Caco-2 (cell line): Measurements from ENCODE around the gene GNG7. TPM values are rescaled to one million over a fixed set of nuclear protein-coding genes. Genes with fewer than 3 reads are reported as not detected.

ENCODE experiments used
- BruUV-seq: library from RNA; stranded (reverse); fragments of 400-500 nt; replicated peaks from 2 replicates; lab custom pipeline; 2021; lab: Mats Ljungman, UMichigan
- CTCF ChIA-PET: fragments of 300-600 bp; sonication (Branson Sonifier 250); formaldehyde crosslinking; loops from one replicate; lab custom pipeline; 2022; ENCODE audit warnings: antibody characterized with exemption; lab: Charles Lee
- POLR2A ChIA-PET: fragments of 300-600 bp; sonication (Branson Sonifier 250); formaldehyde crosslinking; loops from one replicate; lab custom pipeline; 2022; ENCODE audit warnings: antibody characterized with exemption; lab: Charles Lee
- DNase-seq, 2 experiments: peaks; one replicate each; pipeline versions ENCODE4 v3.0.0 to v3.0.0-alpha.2; 2020 to 2022
- H3K27me3 ChIP-seq: replicated peaks from 2 replicates; pipeline ENCODE4 v1.6.0; 2011; ENCODE audit warnings: low read length; ENCODE audit not compliant: control insufficient read depth, insufficient read depth
- H3K36me3 ChIP-seq: 2 replicates; pipeline ENCODE4 v1.5.1; 2011; ENCODE audit warnings: low read length; ENCODE audit not compliant: control insufficient read depth, insufficient read depth
- H3K4me1 ChIP-seq: fragments of 250-450 bp; sonication (Bioruptor Pico); 2 replicates; pipeline ENCODE4 v1.5.1; 2020; ENCODE audit warnings: mild to moderate bottlenecking
- H3K4me3 ChIP-seq: 2 replicates; pipeline ENCODE4 v1.5.1; 2011; ENCODE audit warnings: low read depth, mild to moderate bottlenecking, control low read depth, low read length
- H3K9me3 ChIP-seq: fragments of 250-450 bp; sonication (Bioruptor Pico); 2 replicates; pipeline ENCODE4 v1.5.1; 2020; ENCODE audit warnings: mild to moderate bottlenecking, moderate library complexity
- H3K27ac Mint-ChIP-seq: one replicate; pipeline ENCODE4 v1.8.0; 2022; ENCODE audit warnings: mixed read lengths; ENCODE audit not compliant: unreplicated experiment
- H3K27me3 Mint-ChIP-seq: one replicate; pipeline ENCODE4 v1.8.0; 2022; ENCODE audit warnings: mixed read lengths; ENCODE audit not compliant: insufficient read depth, unreplicated experiment
- H3K36me3 Mint-ChIP-seq: one replicate; pipeline ENCODE4 v1.8.0; 2022; ENCODE audit warnings: mild to moderate bottlenecking, mixed read lengths; ENCODE audit not compliant: insufficient read depth, unreplicated experiment
- H3K4me1 Mint-ChIP-seq: one replicate; pipeline ENCODE4 v1.8.0; 2022; ENCODE audit warnings: low read depth, mixed read lengths; ENCODE audit not compliant: unreplicated experiment
- H3K4me3 Mint-ChIP-seq: one replicate; pipeline ENCODE4 v1.8.0; 2022; ENCODE audit warnings: mild to moderate bottlenecking, moderate library complexity, mixed read lengths; ENCODE audit not compliant: unreplicated experiment
- H3K9me3 Mint-ChIP-seq: one replicate; pipeline ENCODE4 v1.8.0; 2022; ENCODE audit warnings: mixed read lengths; ENCODE audit not compliant: unreplicated experiment
- CTCF ChIP-seq, 2 experiments: fragments of 200-600 bp in 1 of 2; IDR thresholded peaks; 1 replicate in 1 of 2; 2 replicates in 1 of 2; pipeline versions ENCODE4 v1.5.1 to v1.8.0; 2011 to 2022; ENCODE audit warnings: antibody characterized with exemption in 1 of 2, control low read depth in 1 of 2, inconsistent platforms in 1 of 2, low read depth in 1 of 2, low read length in 1 of 2, mild to moderate bottlenecking in 1 of 2, moderate library complexity in 1 of 2; ENCODE audit not compliant: insufficient read depth in 1 of 2, severe bottlenecking in 1 of 2, unreplicated experiment in 1 of 2
- intact Hi-C: fragments of 100-400 bp; cut with micrococcal nuclease; formaldehyde crosslinking; loops from one replicate; pipeline ENCODE4 v1.10.0; 2022; ENCODE audit not compliant: unreplicated experiment
- total RNA-seq: library from RNA; stranded (reverse); gene quantifications from 2 replicates; pipeline ENCODE4 v1.2.3, GENCODE V29; 2022

GNG7 gene
- total RNA-seq, 1 experiment from 2014 or later, result 0.43 TPM

- no peak overlapping the region for H3K4me3 ChIP-seq
- H3K4me1 ChIP-seq, result no peaks in the 10 kb centered on the region
- no peaks in the 10 kb centered on the region for H3K4me1 Mint-ChIP-seq
- POLR2A ChIA-PET, result interaction anchor here (0.7 kb wide), 1 partner anchor 221 kb away, joined by 3 read pairs; no protein-coding TSS in a partner anchor
- TF ChIP-seq CTCF (IDR thresholded peaks at IDR 0.05; ENCODE audit: insufficient read depth in 1 of 2, low read depth in 1 of 2, low read length in 1 of 2, severe bottlenecking in 1 of 2, unreplicated experiment in 1 of 2), result no peak
- H3K27me3 Mint-ChIP-seq, result peaks cover 2% of the 10 kb centered on the region
- H3K36me3 Mint-ChIP-seq, result no peaks in the 10 kb centered on the region
- H3K27ac Mint-ChIP-seq, result no peak overlapping the region
- no TSS peak for BruUV-seq
- H3K9me3 Mint-ChIP-seq, result no peaks in the 10 kb centered on the region
- H3K27me3 ChIP-seq, result no peaks in the 10 kb centered on the region
- H3K36me3 ChIP-seq, result no peaks in the 10 kb centered on the region
- CTCF ChIA-PET, result no interaction called here
- intact Hi-C loops, result no loop called here
- no peaks in the 10 kb centered on the region for H3K9me3 ChIP-seq
- H3K4me3 Mint-ChIP-seq, result no peak overlapping the region
- no peak for DNase-seq
These were observed 25.7 kb downstream of the GNG7 start for GRCh38 chr19:2676823-2677222.

- POLR2A ChIA-PET, result no interaction called here
- intact Hi-C loops, result no loop called here
These were observed 26.6 kb downstream of the GNG7 start for GRCh38 chr19:2675892-2676291.

GRCh38 chr19:2670217-2670616 is 32.3 kb downstream of the GNG7 start:
- Histone ChIP-seq H3K4me3 (no peak overlapping the region), H3K9me3 (no peaks in the 10 kb centered on the region), H3K27me3 (no peaks in the 10 kb centered on the region; the same call in 1 of the 2 replicates), H3K36me3 (no peaks in the 10 kb centered on the region), H3K4me1 (no peaks in the 10 kb centered on the region)
- intact Hi-C loops, result no loop called here
- Mint-ChIP-seq H3K4me3 (no peak overlapping the region), H3K9me3 (no peaks in the 10 kb centered on the region), H3K4me1 (no peaks in the 10 kb centered on the region), H3K36me3 (no peaks in the 10 kb centered on the region), H3K27ac (no peak overlapping the region), H3K27me3 (peaks cover 6% of the 10 kb centered on the region)
- no peak for TF ChIP-seq CTCF (IDR thresholded peaks at IDR 0.05; ENCODE audit: insufficient read depth in 1 of 2, low read depth in 1 of 2, low read length in 1 of 2, severe bottlenecking in 1 of 2, unreplicated experiment in 1 of 2)
- BruUV-seq, result no TSS peak
- CTCF ChIA-PET, result no interaction called here
- no peak for DNase-seq
- POLR2A ChIA-PET, result no interaction called here

More at GRCh38 chr19:2675892-2676291, 26.6 kb downstream of the GNG7 start:
- CTCF ChIA-PET, result interaction anchor here (0.5 kb wide), 1 partner anchor 14 kb away, joined by 6 read pairs; no protein-coding TSS in a partner anchor
- no peak overlapping the region for H3K27ac Mint-ChIP-seq
- Histone ChIP-seq H3K36me3 (no peaks in the 10 kb centered on the region), H3K9me3 (no peaks in the 10 kb centered on the region), H3K4me1 (no peaks in the 10 kb centered on the region), H3K4me3 (no peak overlapping the region), H3K27me3 (no peaks in the 10 kb centered on the region)
- no TSS peak for BruUV-seq
- no peaks in the 10 kb centered on the region for H3K9me3 Mint-ChIP-seq
- DNase-seq, result no peak
- H3K36me3 Mint-ChIP-seq, result no peaks in the 10 kb centered on the region
- H3K27me3 Mint-ChIP-seq, result peaks cover 2% of the 10 kb centered on the region
- no peak overlapping the region for H3K4me3 Mint-ChIP-seq
- no peaks in the 10 kb centered on the region for H3K4me1 Mint-ChIP-seq
- no peak for TF ChIP-seq CTCF (IDR thresholded peaks at IDR 0.05; ENCODE audit: insufficient read depth in 1 of 2, low read depth in 1 of 2, low read length in 1 of 2, severe bottlenecking in 1 of 2, unreplicated experiment in 1 of 2)
